HepG2 (cell line): Measurements from ENCODE around the gene MLST8. TPM values are rescaled to one million over a fixed set of nuclear protein-coding genes. Genes with fewer than 3 reads are reported as not detected.

Source experiments
- ATAC-seq: fragments of 200-7000 bp; cut with Tn5 transposase; 3 replicates; pipeline ENCODE4 v1.9.1; 2020; ENCODE audit warnings: mild to moderate bottlenecking, moderate library complexity
- BruUV-seq: library from RNA; stranded (reverse); fragments of 400-500 nt; replicated peaks from 2 replicates; lab custom pipeline; 2021; lab: Mats Ljungman, UMichigan
- CTCF ChIA-PET: fragments of 300-600 bp; formaldehyde crosslinking; extraction: SDS; loops from one replicate; lab custom pipeline; 2021; ENCODE audit warnings: low total read pairs, inconsistent platforms, low intra/inter-chr PET ratio; lab: Yijun Ruan, JAX
- POLR2A ChIA-PET: fragments of 350-600 bp; sonication (Branson Sonifier 250); formaldehyde crosslinking; loops from one replicate; lab custom pipeline; 2020; ENCODE audit warnings: antibody characterized with exemption, inconsistent platforms; lab: Yijun Ruan, JAX
- DNase-seq: peaks from one replicate; pipeline ENCODE4 v3.0.0-alpha.2; 2015; ENCODE audit warnings: low spot score
- FAIRE-seq: peaks from 3 replicates; lab custom pipeline; 2011; peaks lifted over from hg19 to GRCh38; lab: Jason Lieb, UNC
- H2AFZ ChIP-seq: one replicate; pipeline ENCODE4 v1.6.1; 2011; ENCODE audit warnings: low read length, inconsistent platforms
- H3K27ac ChIP-seq: fragments of 300-600 bp; 3 replicates; pipeline ENCODE4 v1.8.0; 2011; ENCODE audit warnings: mixed run types, mild to moderate bottlenecking, mixed read lengths, low read length, inconsistent platforms; ENCODE audit not compliant: insufficient read depth; ENCODE audit errors: extremely low read length
- H3K27me3 ChIP-seq, 2 experiments: fragments of 200-600 bp in 1 of 2; 2 replicates in 1 of 2; 3 replicates in 1 of 2; pipeline versions ENCODE4 v1.6.0 to v1.8.0; 2011; ENCODE audit warnings: low read length in 2 of 2, mild to moderate bottlenecking in 2 of 2, moderate library complexity in 2 of 2, inconsistent platforms in 1 of 2; ENCODE audit not compliant: insufficient read depth in 2 of 2, control insufficient read depth in 1 of 2
- H3K36me3 ChIP-seq, 2 experiments: fragments of 200-600 bp in 1 of 2; replicated peaks in 1 of 2; 2 replicates in 1 of 2; 3 replicates in 1 of 2; pipeline versions ENCODE4 v1.5.1 to v1.8.0; 2011; ENCODE audit warnings: low read length in 2 of 2, inconsistent platforms in 1 of 2; ENCODE audit not compliant: insufficient read depth in 2 of 2, control insufficient read depth in 1 of 2
- H3K4me1 ChIP-seq: 2 replicates; pipeline ENCODE4 v1.5.1; 2012; ENCODE audit warnings: low read length, inconsistent platforms; ENCODE audit not compliant: insufficient read depth
- H3K4me2 ChIP-seq: 2 replicates; pipeline ENCODE4 v1.6.0; 2011; ENCODE audit warnings: low read depth, low read length, inconsistent platforms
- H3K4me3 ChIP-seq, 3 experiments: fragments of 200-600 bp in 1 of 3; sonication (generic), shearing (Covaris generic) in 1 of 3; replicated peaks in 1 of 3; 2 replicates each; pipeline ENCODE4 v1.5.1; 2011 to 2016; ENCODE audit warnings: low read length in 3 of 3, inconsistent platforms in 2 of 3, low read depth in 2 of 3, mild to moderate bottlenecking in 2 of 3, control low read depth in 1 of 3, mixed read lengths in 1 of 3; ENCODE audit not compliant: insufficient read depth in 1 of 3
- H3K79me2 ChIP-seq: one replicate; pipeline ENCODE4 v1.6.1; 2011; ENCODE audit warnings: low read length, inconsistent platforms; ENCODE audit not compliant: insufficient read depth
- H3K9ac ChIP-seq: 2 replicates; pipeline ENCODE4 v1.6.0; 2011; ENCODE audit warnings: mild to moderate bottlenecking, low read depth, low read length, inconsistent platforms; ENCODE audit not compliant: insufficient read depth
- H3K9me3 ChIP-seq: 2 replicates; pipeline ENCODE4 v1.5.1; 2012; ENCODE audit warnings: mild to moderate bottlenecking, low read length
- H4K20me1 ChIP-seq: 2 replicates; pipeline ENCODE4 v1.6.0; 2011; ENCODE audit warnings: inconsistent platforms, mild to moderate bottlenecking, low read length, moderate library complexity; ENCODE audit not compliant: insufficient read depth
- AGO2 ChIP-seq: fragments of 200-400 bp; formaldehyde crosslinking; optimal IDR thresholded peaks from 2 replicates; pipeline ENCODE3; 2017; ENCODE audit warnings: mild to moderate bottlenecking, low read depth, low read length, moderate library complexity
- CEBPG ChIP-seq: IDR thresholded peaks from 2 replicates; pipeline ENCODE4 v1.6.1; 2016
- MYC ChIP-seq: sonication (generic); formaldehyde crosslinking; IDR thresholded peaks from 2 replicates; pipeline ENCODE4 v1.9.0; 2021; ENCODE audit warnings: missing genetic modification reagents, borderline replicate concordance
- SSRP1 ChIP-seq: IDR thresholded peaks from 2 replicates; pipeline ENCODE4 v1.6.1; 2016; ENCODE audit warnings: control low read depth
- ZNF34 ChIP-seq: sonication (generic); formaldehyde crosslinking; IDR thresholded peaks from 2 replicates; pipeline ENCODE4 v1.4.0; 2020; ENCODE audit warnings: mild to moderate bottlenecking, missing genetic modification reagents, borderline replicate concordance
- ZNF674 ChIP-seq: sonication (generic); formaldehyde crosslinking; IDR thresholded peaks from 2 replicates; pipeline ENCODE4 v1.5.0; 2020; ENCODE audit warnings: low read depth, mild to moderate bottlenecking, missing genetic modification reagents
- WGBS: methylation state at CpG from one replicate; pipeline ENCODE4 v1.1.6; 2017; ENCODE audit warnings: low lambda C conversion rate; 5-methylcytosine and 5-hydroxymethylcytosine counted together
- in situ Hi-C: cut with HindIII; loops from 2 replicates; pipeline ENCODE4 v1.10.0; 2017; ENCODE audit warnings: low pct_unique_long_range_greater_than_20kb; ENCODE audit not compliant: extremely low pct_ligation_motif_present
- intact Hi-C: fragments of 100-400 bp; cut with micrococcal nuclease; formaldehyde crosslinking; loops from one replicate; pipeline ENCODE4 v1.10.0; 2022; ENCODE audit not compliant: unreplicated experiment
- polyA plus RNA-seq, 8 experiments: library from polyadenylated mRNA; depleted of rRNA in 3 of 8; stranded (reverse) in 7 of 8; unstranded in 1 of 8; fragments of >200 nt; fragmentation: Illumina TruSeq in 4 of 8; extraction: Trizol in 4 of 8; gene quantifications; 2 replicates each; pipeline versions ENCODE4 v1.2.1 to v1.2.3, GENCODE V29; 2011 to 2016; ENCODE audit warnings: low read depth in 4 of 8, missing spikeins in 1 of 8, mixed read lengths in 1 of 8; ENCODE audit not compliant: insufficient read depth in 1 of 8
- total RNA-seq, 5 experiments: library from RNA; depleted of rRNA; stranded (reverse); fragments of >200 nt; fragmentation: Illumina TruSeq; extraction: Trizol; gene quantifications; 2 replicates each; pipeline ENCODE4 v1.2.3, GENCODE V29; 2016; ENCODE audit warnings: low read depth in 1 of 5
- TF ChIP-seq, protein P1 (sequence below): sonication (generic); formaldehyde crosslinking; IDR thresholded peaks from 2 replicates; pipeline ENCODE4 v1.5.0; 2020; ENCODE audit warnings: mild to moderate bottlenecking, missing genetic modification reagents
- TF ChIP-seq, protein P2 (sequence below), 2 experiments: sonication (generic) in 1 of 2; formaldehyde crosslinking in 1 of 2; IDR thresholded peaks; 2 replicates each; pipeline versions ENCODE4 v1.4.0 to v1.6.1; 2016 to 2020; ENCODE audit warnings: borderline replicate concordance in 1 of 2, low read depth in 1 of 2, mild to moderate bottlenecking in 1 of 2, missing genetic modification reagents in 1 of 2

Gene MLST8
- total and polyA plus RNA-seq, 2 of the 13 experiments (the other 11 are each of a cell fraction or from before 2014, with no cell fraction given), result 30.8 to 72.7 TPM

DNA sequence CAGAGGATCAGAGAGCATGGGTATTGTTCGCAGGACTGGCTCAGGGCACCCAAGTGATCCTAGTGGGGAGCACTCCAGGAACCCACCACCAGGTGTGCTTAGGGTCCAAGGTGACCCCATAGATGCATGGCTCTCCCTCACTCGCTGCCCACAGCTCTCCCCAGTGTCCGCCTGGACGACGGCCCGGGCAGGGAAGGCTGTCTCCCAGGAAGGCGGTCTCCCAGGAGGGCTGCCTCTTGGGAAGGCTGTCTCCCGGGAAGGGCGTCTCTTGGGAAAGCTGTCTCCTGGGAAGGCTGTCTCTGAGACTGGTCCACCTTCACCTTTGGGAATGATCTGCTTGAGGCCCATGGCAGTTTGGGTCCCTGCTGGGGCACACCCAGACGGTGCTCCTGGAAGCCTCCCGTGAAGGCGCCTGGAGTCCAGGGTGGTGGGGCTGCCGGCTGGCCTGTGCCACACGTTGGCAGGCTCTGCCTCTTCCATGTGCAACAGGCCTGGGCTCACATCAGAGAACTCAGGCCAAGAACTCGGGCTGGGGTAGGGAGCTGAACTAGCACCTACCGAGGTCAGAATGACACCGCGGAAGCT is 41.1 kb downstream of the MLST8 start:
- Histone ChIP-seq H3K4me1 (peaks cover 11% of the 10 kb centered on the region; the same call in 1 of the 2 replicates), H3K9me3 (no peaks in the 10 kb centered on the region), H3K36me3 (peaks cover 25 to 43% of the 10 kb centered on the region in 2 experiments; a peak in 4 of 5 replicates), H3K27me3 (no peaks in the 10 kb centered on the region; a peak in 1 of 5 replicates), H4K20me1 (peaks cover 5% of the 10 kb centered on the region), H3K27ac (no peak overlapping the region), H2AFZ (no peak overlapping the region), H3K9ac (no peak overlapping the region), H3K4me2 (no peak overlapping the region), H3K79me2 (peaks cover 23% of the 10 kb centered on the region), H3K4me3 (no peak overlapping the region)
- in situ Hi-C loops, result no loop called here
- intact Hi-C loops, result no loop called here
- BruUV-seq, result no TSS peak
- TF ChIP-seq SSRP1 (CRISPR knock-in tag) (no peak), AGO2 (peak; percentile 54)
- 95% methylated on average over 12 of the region's 18 CpGs for WGBS
- FAIRE-seq (no peak), ATAC-seq (no peak; the same call in 2 of the 3 replicates), DNase-seq (no peak)
- CTCF ChIA-PET, result no interaction called here
- POLR2A ChIA-PET, result interaction anchor here (1.9 kb wide), 1 partner anchor 20 kb away, joined by 7 read pairs; no protein-coding TSS in a partner anchor

DNA sequence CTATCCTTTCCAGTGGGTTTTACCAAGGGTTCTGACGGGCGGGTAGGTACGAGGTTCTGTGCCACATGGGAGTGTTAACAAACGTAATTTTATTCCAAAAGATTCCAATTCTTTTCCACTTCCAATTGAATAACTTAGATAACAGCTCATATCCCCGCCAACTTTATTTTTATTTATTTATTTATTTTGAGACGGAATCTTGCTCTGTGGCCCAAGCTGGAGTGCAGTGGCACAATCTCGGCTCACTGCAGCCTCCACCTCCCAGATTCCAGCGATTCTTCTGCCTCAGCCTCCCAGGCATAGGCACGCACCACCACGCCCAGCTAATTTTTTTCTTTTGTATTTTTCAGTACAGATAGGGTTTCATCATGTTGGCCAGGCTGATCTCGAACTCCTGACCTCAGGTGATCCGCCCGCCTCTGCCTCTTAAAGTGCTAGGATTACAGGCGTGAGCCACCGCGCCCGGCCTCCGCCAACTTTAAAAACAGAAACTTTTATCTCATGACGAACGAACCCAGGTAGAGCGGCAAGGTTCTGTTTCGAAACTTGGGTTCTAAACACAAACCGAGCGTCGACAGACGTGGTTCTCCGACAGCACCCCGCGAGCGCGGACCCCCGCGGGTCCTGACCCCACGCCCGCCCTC is 45.5 kb downstream of the MLST8 start:
- Histone ChIP-seq H3K36me3 (peaks cover 17 to 33% of the 10 kb centered on the region in 2 experiments), H3K79me2 (peaks cover 23% of the 10 kb centered on the region)
- WGBS, result 2% methylated on average over 33 of the region's 35 CpGs
- TF ChIP-seq CEBPG (CRISPR knock-in tag) (peak; percentile 18; the same call in 1 of the 2 replicates), MYC (CRISPR knock-in tag) (peak; percentile 26; the same call in 1 of the 2 replicates), ZNF674 (CRISPR knock-in tag) (no peak), ZNF34 (CRISPR knock-in tag) (peak; percentile 7; the same call in 1 of the 2 replicates)
- TF ChIP-seq, protein P1, sequence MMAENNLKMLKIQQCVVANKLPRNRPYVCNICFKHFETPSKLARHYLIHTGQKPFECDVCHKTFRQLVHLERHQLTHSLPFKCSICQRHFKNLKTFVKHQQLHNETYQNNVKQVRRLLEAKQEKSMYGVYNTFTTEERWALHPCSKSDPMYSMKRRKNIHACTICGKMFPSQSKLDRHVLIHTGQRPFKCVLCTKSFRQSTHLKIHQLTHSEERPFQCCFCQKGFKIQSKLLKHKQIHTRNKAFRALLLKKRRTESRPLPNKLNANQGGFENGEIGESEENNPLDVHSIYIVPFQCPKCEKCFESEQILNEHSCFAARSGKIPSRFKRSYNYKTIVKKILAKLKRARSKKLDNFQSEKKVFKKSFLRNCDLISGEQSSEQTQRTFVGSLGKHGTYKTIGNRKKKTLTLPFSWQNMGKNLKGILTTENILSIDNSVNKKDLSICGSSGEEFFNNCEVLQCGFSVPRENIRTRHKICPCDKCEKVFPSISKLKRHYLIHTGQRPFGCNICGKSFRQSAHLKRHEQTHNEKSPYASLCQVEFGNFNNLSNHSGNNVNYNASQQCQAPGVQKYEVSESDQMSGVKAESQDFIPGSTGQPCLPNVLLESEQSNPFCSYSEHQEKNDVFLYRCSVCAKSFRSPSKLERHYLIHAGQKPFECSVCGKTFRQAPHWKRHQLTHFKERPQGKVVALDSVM (CRISPR knock-in tag), result peak; percentile 58; the same call in 1 of the 2 replicates
- TF ChIP-seq, protein P2, sequence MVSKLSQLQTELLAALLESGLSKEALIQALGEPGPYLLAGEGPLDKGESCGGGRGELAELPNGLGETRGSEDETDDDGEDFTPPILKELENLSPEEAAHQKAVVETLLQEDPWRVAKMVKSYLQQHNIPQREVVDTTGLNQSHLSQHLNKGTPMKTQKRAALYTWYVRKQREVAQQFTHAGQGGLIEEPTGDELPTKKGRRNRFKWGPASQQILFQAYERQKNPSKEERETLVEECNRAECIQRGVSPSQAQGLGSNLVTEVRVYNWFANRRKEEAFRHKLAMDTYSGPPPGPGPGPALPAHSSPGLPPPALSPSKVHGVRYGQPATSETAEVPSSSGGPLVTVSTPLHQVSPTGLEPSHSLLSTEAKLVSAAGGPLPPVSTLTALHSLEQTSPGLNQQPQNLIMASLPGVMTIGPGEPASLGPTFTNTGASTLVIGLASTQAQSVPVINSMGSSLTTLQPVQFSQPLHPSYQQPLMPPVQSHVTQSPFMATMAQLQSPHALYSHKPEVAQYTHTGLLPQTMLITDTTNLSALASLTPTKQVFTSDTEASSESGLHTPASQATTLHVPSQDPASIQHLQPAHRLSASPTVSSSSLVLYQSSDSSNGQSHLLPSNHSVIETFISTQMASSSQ (IDR thresholded peaks at IDR 0.05; ENCODE audit: low read depth), result no peak
- TF ChIP-seq, protein P2 (CRISPR knock-in tag; IDR thresholded peaks at IDR 0.05; ENCODE audit: borderline replicate concordance), result no peak

More for the DNA sequence above, 45.5 kb downstream of the MLST8 start:
- H3K27ac ChIP-seq, result peak overlapping the region; percentile 83
- BruUV-seq, result TSS peak; percentile 78
- ChIA-PET CTCF (interaction anchor here (1.8 kb wide), 1 partner anchor 56 kb away, joined by 6 read pairs; no protein-coding TSS in a partner anchor), POLR2A (interaction anchor here (0.7 to 3.7 kb wide), 27 partner anchors 9 to 310 kb away, joined by 3 to 79 read pairs (median 5); partner anchors contain the start of genes CASKIN1, E4F1, PDPK1 and PGP)
- FAIRE-seq, result no peak
- peaks cover 5% of the 10 kb centered on the region for H4K20me1 ChIP-seq
- intact Hi-C loops, result loop anchor here (5.0 kb wide), 1 partner anchor 53 kb away; the partner anchor contains the start of gene CASKIN1
- no peak for ATAC-seq
- H3K4me3 ChIP-seq, result peak overlapping the region; percentile 71 to 84 (median 75)
- peaks cover 27% of the 10 kb centered on the region for H3K4me1 ChIP-seq
- peak overlapping the region; percentile 79 for H3K4me2 ChIP-seq
- no peaks in the 10 kb centered on the region for H3K9me3 ChIP-seq
- in situ Hi-C loops, result no loop called here
- no peak overlapping the region for H2AFZ ChIP-seq
- DNase-seq, result no peak
- peak overlapping the region; percentile 80 for H3K9ac ChIP-seq
- H3K27me3 ChIP-seq, result no peaks in the 10 kb centered on the region; a peak in 1 of 5 replicates
